Brain pericyte (primary cell): Measurements from ENCODE around the gene COMMD2.

ENCODE experiments used
- DNase-seq: peaks from one replicate; pipeline ENCODE4 v3.0.0-alpha.2; 2012; ENCODE audit warnings: low read depth, low spot score

The COMMD2 gene

GRCh38 chr3:149702691-149703441 lies 49.4 kb downstream of the COMMD2 start:
- no peak for DNase-seq

GRCh38 chr3:149701977-149702350 lies 50.3 kb downstream of the COMMD2 start:
- DNase-seq = no peak

- DNase-seq = no peak
Observed at GRCh38 chr3:149701206-149701976, 50.9 kb downstream of the COMMD2 start.
